ENCODE results near the gene CA12.

The CA12 gene

GRCh38 chr15:63299943-63300575 is 81.6 kb downstream of the CA12 start:
- no peak for DNase-seq

DNA sequence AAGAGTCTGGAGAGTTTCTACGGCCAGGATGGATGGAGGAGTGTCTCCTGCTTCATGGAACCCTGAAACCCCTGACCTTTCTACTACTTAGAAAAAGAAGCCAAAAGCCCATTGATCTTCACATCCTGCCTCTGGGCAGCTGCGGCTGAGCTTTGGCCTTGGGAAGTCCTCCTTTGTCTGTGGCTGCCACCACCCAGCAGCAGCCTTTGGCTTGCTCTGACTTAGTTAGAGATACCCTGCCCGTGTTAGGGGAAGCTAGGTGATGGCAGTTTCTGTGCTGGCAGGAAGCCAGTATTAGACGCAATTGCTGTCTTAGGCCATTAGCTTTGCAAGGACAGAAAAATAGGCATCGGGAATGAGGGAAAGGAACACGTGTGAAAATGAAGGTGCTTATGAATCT is 85.5 kb downstream of the CA12 start:
- no peak for DNase-seq

DNA sequence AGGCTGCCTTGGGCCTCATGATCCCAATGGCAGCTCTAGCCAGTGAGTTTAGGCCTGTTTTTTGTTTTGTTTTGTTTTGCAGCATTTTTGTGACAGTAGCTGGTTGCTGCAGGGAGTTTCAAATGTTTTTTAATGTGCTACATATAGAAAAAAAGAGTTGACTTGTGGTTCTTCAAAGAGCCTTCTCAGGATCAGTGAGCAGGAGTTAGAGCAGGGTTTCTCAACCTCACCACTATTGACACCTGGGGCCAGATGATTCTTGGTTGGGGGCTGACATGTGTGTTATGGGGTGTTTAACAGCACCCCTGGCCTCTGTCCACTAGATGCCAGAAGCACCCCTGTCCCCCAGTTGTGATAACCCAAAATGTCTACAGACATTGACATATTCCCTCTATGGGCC is 86.3 kb downstream of the CA12 start:
- DNase-seq, result no peak

DNA sequence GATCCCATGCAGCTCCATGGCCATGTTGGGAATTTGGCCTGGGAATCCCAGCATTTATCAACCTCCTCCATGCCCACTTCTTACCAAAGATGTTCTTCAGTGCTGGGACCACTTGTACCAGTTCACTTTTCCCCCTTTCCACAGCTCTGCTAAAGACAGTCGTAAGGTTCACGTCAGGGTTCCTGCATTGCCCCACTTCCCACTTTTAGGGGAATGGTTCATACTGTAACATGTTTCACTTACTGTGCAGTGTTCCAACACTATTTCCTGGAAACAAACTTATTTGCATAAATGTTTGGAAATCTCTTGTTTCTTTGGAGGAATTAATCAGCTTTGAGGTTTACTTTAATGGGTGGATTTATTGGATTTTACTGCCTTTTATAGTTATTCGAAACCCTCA is 87.3 kb downstream of the CA12 start:
- DNase-seq, result no peak

- no peak for DNase-seq
These were observed 88.9 kb downstream of the CA12 start for GRCh38 chr15:63292771-63293170.

DNA sequence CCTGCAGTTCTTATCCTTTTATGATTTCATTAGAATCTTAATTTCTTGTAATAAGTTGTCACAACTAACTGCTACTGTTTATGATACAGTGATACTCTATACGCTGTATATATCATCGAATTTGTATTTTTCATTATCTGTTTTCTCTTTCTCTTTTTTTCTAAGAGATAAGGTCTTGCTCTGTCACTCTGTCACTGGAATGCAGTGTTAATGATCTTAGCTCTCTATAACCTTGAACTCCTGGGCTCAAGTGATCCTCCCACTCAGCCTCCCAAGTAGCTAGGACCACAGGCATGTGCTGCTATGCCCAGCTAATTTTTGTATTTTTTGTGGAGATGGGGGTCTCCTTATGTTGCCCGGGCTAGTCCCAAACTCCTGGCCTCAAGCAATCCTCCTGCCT is 89.4 kb downstream of the CA12 start:
- DNase-seq, result no peak

DNA sequence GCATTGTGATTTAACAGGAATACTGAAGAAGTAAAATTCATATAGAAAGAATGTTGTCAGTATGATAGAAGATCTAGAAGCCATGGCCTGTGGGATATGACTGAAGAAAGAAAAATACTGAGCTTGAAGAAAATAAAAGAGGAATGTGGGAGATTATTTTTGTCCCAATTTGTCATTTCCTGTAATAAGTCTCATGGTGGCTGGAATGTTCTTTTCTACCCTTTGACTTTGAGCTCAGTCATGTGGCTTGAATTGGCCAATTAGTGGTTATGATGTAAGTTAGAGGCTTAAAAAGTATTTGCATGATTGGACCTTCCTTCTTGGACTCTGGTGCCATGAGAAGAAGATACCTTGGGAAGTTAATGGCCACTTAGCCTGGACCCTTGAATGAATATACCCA is 90.1 kb downstream of the CA12 start:
- peak; percentile 48 for DNase-seq

GRCh38 chr15:63288778-63289378 is 92.8 kb downstream of the CA12 start:
- DNase-seq, result peak; percentile 25

DNA sequence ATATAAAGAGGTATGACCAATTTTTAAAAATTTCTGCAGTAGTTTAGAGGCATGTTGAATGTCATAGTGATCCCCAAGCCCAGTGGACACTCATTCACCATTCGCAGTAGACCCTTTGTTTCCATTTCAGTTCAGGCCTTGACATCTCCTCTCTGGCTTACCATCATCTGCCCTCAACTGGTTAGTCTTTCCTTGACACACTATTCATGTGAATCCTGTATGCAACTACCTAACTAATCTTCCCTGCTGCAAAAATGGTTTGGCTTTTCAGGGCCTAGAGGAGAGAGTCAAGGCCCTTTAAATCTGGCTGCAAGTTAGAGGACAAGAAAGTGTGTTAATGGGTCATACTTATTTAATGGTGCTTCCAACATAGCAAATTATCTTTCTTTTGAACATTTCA is 93.3 kb downstream of the CA12 start:
- DNase-seq, result no peak

DNA sequence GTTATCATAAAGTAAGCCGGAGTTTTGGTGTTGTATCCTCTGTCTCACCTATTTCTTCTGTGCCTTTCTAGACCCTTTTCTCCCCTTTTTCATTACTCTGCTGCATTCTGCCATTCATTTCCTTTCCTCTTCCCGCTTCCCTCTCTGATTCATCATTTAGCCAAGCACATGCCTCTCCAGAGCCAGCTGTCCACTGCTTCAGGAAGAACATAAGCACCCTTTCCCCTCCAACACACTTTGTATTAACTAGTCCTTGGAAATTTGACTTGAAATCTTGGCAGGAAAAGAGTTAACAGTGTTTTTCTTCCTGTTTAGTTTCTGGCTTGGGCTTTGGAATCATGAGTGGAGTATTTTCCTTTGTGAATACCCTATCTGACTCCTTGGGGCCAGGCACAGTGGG is 94.5 kb downstream of the CA12 start:
- no peak for DNase-seq

DNA sequence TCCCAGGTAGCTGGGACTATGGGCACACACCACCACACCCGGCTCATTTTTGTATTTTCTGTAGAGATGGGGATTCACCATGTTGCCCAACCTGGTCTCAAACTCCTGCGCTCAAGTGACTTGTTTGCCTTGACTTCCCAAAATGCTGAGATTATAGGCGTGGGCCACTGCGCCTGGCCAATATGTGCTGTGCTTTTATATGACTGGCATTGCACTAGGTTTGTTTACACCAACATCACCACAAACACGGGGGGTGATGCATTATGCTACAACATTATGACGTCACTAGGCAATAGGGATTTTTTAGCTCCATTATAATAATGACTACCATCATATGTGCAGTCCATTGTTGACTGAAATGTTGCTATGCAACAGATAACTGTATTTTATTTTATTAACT is 97.3 kb downstream of the CA12 start:
- DNase-seq, result no peak

GRCh38 chr15:63283126-63283525 is 98.5 kb downstream of the CA12 start:
- DNase-seq, result no peak

DNA sequence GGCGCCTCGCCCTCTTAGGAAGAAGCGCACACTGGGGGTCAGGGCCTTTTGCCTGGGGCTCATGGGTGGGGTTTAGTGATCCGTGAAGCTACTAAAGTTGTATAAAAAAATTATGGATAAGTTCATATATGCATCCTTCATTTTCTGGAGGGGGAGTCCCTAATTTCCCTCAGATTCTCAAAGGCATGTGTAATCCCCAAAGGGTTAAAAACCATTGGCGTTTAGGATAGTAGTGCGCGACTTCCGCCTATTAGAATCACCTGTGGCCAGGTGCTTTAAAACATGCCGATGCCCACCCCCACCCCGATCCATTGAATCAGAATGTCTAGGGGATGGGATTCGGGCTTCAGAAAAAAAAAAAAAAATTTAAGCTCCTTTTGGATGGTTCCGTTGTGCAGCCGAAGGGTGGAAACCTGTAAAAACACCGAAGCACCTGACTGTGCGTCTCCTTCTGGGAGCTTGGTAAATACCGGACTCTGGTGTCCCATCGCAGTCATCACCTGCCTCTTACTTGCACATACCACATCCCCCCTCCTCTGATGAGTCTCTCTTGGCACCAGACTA is 103.7 kb downstream of the CA12 start:
- no peak for DNase-seq

DNA sequence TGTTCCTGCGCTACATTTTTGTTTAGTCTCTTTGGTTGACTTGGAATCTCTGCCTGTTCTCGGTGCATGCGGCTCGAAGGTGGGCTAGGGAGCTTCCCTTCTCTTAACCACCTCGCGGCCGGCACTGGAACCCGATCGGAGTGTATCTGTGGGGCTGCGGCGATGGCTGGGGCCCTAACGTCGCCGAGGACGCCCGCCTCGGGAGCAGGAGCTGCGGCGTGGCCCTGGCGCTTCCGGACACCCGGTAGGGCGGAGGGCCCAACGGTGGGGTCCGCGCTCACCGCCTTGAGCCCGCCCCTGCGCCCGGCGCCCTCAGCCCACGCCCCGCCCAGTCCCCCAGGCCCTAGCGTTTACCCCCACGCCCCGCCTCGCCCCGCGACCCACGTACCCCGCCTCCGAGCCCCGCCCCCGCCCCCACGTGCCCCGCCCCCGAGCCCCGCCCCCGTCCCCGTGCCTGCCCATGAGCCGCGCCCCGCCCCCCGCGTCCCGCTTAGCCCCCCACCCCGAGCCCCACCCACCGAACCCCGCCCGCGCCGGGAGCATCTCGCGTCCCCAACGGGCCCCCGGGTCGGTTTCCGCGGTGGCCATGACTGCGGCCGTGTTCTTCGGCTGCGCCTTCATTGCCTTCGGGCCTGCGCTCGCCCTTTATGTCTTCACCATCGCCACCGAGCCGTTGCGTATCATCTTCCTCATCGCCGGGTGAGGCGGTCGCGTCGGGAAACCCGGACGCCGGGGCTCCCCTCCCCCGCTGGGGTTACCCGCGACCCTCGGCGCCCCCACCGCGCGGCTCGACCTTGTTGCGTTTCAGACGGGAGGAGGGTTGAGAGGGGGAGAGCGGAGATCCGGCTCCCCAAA is 104.4 kb downstream of the CA12 start, which contains the start of gene APH1B:
APH1B (plus strand) TSS at position 568 of the 855 bp plus-strand sequence; CDS start at position 587, 19 bp downstream.
- peak; percentile 43 for DNase-seq

GRCh38 chr15:63276342-63277037 is 105.2 kb downstream of the CA12 start:
- DNase-seq, result no peak

- no peak for DNase-seq
These were observed 107.2 kb downstream of the CA12 start for GRCh38 chr15:63274427-63274826.

Data from amniotic stem cell (primary cell).